ENCODE measurements around the gene PRPF8. TPM values are rescaled to one million over a fixed set of nuclear protein-coding genes. Genes with fewer than 3 reads are reported as not detected.

The PRPF8 gene
- total RNA-seq, 1 experiment from 2014 or later: 439 TPM

DNA sequence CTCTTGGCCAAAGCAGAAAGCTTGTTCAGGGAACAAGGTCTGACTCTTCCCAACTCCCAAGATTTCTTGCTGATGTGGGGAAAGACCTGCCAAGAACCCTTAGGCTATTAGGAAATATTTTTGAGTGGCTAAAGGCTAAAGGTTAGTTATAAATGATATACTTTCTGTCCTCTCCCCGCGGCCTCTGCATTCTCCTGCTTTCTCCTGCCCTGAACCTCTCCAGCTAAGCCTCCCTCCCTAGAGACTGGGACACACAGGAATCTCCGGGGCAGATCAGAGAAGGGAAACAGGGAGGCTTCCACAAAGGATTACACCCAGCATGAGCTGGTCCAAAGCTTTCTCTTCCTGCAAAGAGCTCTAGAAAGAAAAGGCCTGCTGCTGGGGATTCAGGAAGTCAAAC is 58.3 kb downstream of the PRPF8 start:
- BruUV-seq (replicated peaks): no TSS peak
- intact Hi-C loops (cut with micrococcal nuclease; ENCODE audit: unreplicated experiment): no loop called here
- POLR2A ChIA-PET (ENCODE audit: low non-redundant PET): no interaction called here

GRCh38 chr17:1625581-1625980 is 59.1 kb downstream of the PRPF8 start:
- intact Hi-C loops (cut with micrococcal nuclease; ENCODE audit: unreplicated experiment): no loop called here
- Histone ChIP-seq H3K27me3 (replicated peaks; ENCODE audit: insufficient read depth, low read depth, low read length, poor library complexity) (peaks cover 38% of the 10 kb centered on the region), H3K9me3 (ENCODE audit: low read depth, low read length, poor library complexity, severe bottlenecking) (no peaks in the 10 kb centered on the region), H3K4me1 (ENCODE audit: insufficient read depth, low read length, poor library complexity, severe bottlenecking) (peaks cover 9% of the 10 kb centered on the region), H3K36me3 (ENCODE audit: insufficient read depth, low read length, poor library complexity, severe bottlenecking) (no peaks in the 10 kb centered on the region), H3K4me3 (ENCODE audit: low read depth, low read length, poor library complexity, severe bottlenecking) (no peak overlapping the region), H3K27ac (ENCODE audit: low read depth, low read length, poor library complexity, severe bottlenecking) (no peak overlapping the region)
- ChIA-PET POLR2A (ENCODE audit: low non-redundant PET) (no interaction called here), CTCF (no interaction called here)
- DNase-seq (ENCODE audit: low spot score): no peak
- no peak for TF ChIP-seq EZH2 (IDR thresholded peaks at IDR 0.05; ENCODE audit: borderline replicate concordance, low read depth, low read length, poor library complexity, severe bottlenecking)
- TF ChIP-seq, protein P1, sequence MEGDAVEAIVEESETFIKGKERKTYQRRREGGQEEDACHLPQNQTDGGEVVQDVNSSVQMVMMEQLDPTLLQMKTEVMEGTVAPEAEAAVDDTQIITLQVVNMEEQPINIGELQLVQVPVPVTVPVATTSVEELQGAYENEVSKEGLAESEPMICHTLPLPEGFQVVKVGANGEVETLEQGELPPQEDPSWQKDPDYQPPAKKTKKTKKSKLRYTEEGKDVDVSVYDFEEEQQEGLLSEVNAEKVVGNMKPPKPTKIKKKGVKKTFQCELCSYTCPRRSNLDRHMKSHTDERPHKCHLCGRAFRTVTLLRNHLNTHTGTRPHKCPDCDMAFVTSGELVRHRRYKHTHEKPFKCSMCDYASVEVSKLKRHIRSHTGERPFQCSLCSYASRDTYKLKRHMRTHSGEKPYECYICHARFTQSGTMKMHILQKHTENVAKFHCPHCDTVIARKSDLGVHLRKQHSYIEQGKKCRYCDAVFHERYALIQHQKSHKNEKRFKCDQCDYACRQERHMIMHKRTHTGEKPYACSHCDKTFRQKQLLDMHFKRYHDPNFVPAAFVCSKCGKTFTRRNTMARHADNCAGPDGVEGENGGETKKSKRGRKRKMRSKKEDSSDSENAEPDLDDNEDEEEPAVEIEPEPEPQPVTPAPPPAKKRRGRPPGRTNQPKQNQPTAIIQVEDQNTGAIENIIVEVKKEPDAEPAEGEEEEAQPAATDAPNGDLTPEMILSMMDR (conservative IDR thresholded peaks at IDR 0.05; ENCODE audit: low read depth, low read length): no peak
- BruUV-seq (replicated peaks): no TSS peak

More for the DNA sequence above, 58.3 kb downstream of the PRPF8 start:
- no peaks in the 10 kb centered on the region for H3K9me3 ChIP-seq (ENCODE audit: low read depth, low read length, poor library complexity, severe bottlenecking)
- H3K27me3 ChIP-seq (replicated peaks; ENCODE audit: insufficient read depth, low read depth, low read length, poor library complexity): peaks cover 40% of the 10 kb centered on the region
- peaks cover 9% of the 10 kb centered on the region for H3K4me1 ChIP-seq (ENCODE audit: insufficient read depth, low read length, poor library complexity, severe bottlenecking)
- CTCF ChIA-PET: no interaction called here
- TF ChIP-seq, protein P1 (conservative IDR thresholded peaks at IDR 0.05; ENCODE audit: low read depth, low read length): no peak
- TF ChIP-seq EZH2 (IDR thresholded peaks at IDR 0.05; ENCODE audit: borderline replicate concordance, low read depth, low read length, poor library complexity, severe bottlenecking): no peak
- H3K27ac ChIP-seq (ENCODE audit: low read depth, low read length, poor library complexity, severe bottlenecking): no peak overlapping the region
- H3K4me3 ChIP-seq (ENCODE audit: low read depth, low read length, poor library complexity, severe bottlenecking): no peak overlapping the region
- no peaks in the 10 kb centered on the region for H3K36me3 ChIP-seq (ENCODE audit: insufficient read depth, low read length, poor library complexity, severe bottlenecking)
- no peak for DNase-seq (ENCODE audit: low spot score)

DNA sequence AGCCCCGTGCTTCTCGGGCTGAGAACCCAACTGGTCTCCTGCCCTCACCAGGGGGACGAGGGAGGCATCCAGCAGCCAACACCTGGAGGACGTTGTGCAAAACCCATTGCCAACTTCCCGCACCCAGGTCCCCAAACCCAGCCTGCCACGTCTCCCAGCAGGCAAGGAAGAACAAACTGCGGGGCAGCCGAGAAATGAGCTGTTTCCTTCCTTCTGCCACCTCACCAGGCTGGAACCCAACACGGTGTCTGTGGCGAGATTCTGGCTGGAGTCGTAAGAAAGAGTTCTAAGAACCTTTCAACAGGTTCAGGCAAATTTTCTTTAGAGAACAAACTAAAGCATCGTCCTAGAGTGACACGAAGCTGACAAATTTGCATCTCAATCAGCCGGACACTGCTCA is 59.6 kb downstream of the PRPF8 start:
- CTCF ChIA-PET: no interaction called here
- no TSS peak for BruUV-seq (replicated peaks)
- intact Hi-C loops (cut with micrococcal nuclease; ENCODE audit: unreplicated experiment): no loop called here
- H3K36me3 ChIP-seq (ENCODE audit: insufficient read depth, low read length, poor library complexity, severe bottlenecking): no peaks in the 10 kb centered on the region
- no peak overlapping the region for H3K4me3 ChIP-seq (ENCODE audit: low read depth, low read length, poor library complexity, severe bottlenecking)
- no peak overlapping the region for H3K27ac ChIP-seq (ENCODE audit: low read depth, low read length, poor library complexity, severe bottlenecking)
- POLR2A ChIA-PET (ENCODE audit: low non-redundant PET): no interaction called here
- TF ChIP-seq EZH2 (IDR thresholded peaks at IDR 0.05; ENCODE audit: borderline replicate concordance, low read depth, low read length, poor library complexity, severe bottlenecking): no peak
- TF ChIP-seq, protein P1 (conservative IDR thresholded peaks at IDR 0.05; ENCODE audit: low read depth, low read length): no peak
- H3K27me3 ChIP-seq (replicated peaks; ENCODE audit: insufficient read depth, low read depth, low read length, poor library complexity): peaks cover 33% of the 10 kb centered on the region
- H3K9me3 ChIP-seq (ENCODE audit: low read depth, low read length, poor library complexity, severe bottlenecking): no peaks in the 10 kb centered on the region
- H3K4me1 ChIP-seq (ENCODE audit: insufficient read depth, low read length, poor library complexity, severe bottlenecking): peaks cover 9% of the 10 kb centered on the region
- DNase-seq (ENCODE audit: low spot score): no peak
